Measurements from ENCODE around the gene BPIFB3. TPM values are rescaled to one million over a fixed set of nuclear protein-coding genes. Genes with fewer than 3 reads are reported as not detected.

The BPIFB3 gene
- total and polyA plus RNA-seq, 12 donors = not detected

GRCh38 chr20:33027769-33028751 is 25.6 kb upstream of the BPIFB3 start:
- H3K9me3 ChIP-seq (replicated peaks in 1 of 3) = no peaks in the 10 kb centered on the region
- no peak overlapping the region for H3K27ac ChIP-seq
- H3K36me3 ChIP-seq (replicated peaks in 1 of 2) = no peaks in the 10 kb centered on the region
- WGBS, 4 donors = 61 to 92% (median 75%) methylated on average over 5 to 12 of the region's 12 CpGs
- H3K27me3 ChIP-seq = no peaks in the 10 kb centered on the region
- no peaks in the 10 kb centered on the region for H3K4me1 ChIP-seq (replicated peaks in 1 of 2)
- H3K4me3 ChIP-seq = no peak overlapping the region
- DNase-seq = no peak
- intact Hi-C loops (cut with DNase I) = no loop called here
- TF ChIP-seq POLR2A (IDR thresholded peaks at IDR 0.05) (no peak), CTCF (IDR thresholded peaks at IDR 0.05) (no peak)

GRCh38 chr20:33028875-33029274 is 24.8 kb upstream of the BPIFB3 start:
- H3K36me3 ChIP-seq (replicated peaks in 1 of 2) = no peaks in the 10 kb centered on the region
- intact Hi-C loops (cut with DNase I) = no loop called here
- H3K9me3 ChIP-seq (replicated peaks in 1 of 3) = no peaks in the 10 kb centered on the region
- DNase-seq = no peak
- H3K4me3 ChIP-seq = no peak overlapping the region
- TF ChIP-seq POLR2A (IDR thresholded peaks at IDR 0.05) (no peak), CTCF (IDR thresholded peaks at IDR 0.05) (no peak)
- no peak overlapping the region for H3K27ac ChIP-seq
- no peaks in the 10 kb centered on the region for H3K27me3 ChIP-seq
- WGBS, 4 donors = 61 to 83% (median 68%) methylated on average over 7 of the region's 7 CpGs
- no peaks in the 10 kb centered on the region for H3K4me1 ChIP-seq (replicated peaks in 1 of 2)

DNA sequence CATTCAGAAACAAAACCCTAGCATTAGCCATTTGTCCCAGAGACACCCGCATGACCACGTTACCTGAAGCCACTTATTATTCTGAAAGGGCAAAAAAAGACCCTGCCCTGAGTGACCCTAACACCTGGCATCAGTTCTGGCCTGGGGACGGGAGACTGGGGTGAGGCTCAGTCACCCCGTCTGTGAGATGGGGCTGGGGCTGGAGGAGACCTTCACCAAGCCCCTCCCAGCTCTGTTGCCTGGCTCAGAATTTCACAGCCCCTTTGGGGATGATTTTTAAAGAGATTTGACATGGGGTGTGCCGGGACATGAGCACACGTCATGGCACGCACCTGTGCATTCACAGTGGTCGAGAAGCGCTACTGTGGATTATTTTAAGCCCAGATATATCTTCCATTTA is 23.6 kb upstream of the BPIFB3 start:
- intact Hi-C loops (cut with DNase I) = no loop called here
- H3K27ac ChIP-seq = no peak overlapping the region
- no peaks in the 10 kb centered on the region for H3K36me3 ChIP-seq (replicated peaks in 1 of 2)
- H3K9me3 ChIP-seq (replicated peaks in 1 of 3) = no peaks in the 10 kb centered on the region
- 68 to 87% (median 84%) methylated on average over 7 to 9 of the region's 9 CpGs for WGBS, 4 donors
- no peak overlapping the region for H3K4me3 ChIP-seq
- TF ChIP-seq POLR2A (IDR thresholded peaks at IDR 0.05) = no peak
- no peak for TF ChIP-seq CTCF (IDR thresholded peaks at IDR 0.05)
- no peaks in the 10 kb centered on the region for H3K27me3 ChIP-seq
- DNase-seq = no peak
- H3K4me1 ChIP-seq (replicated peaks in 1 of 2) = no peaks in the 10 kb centered on the region

DNA sequence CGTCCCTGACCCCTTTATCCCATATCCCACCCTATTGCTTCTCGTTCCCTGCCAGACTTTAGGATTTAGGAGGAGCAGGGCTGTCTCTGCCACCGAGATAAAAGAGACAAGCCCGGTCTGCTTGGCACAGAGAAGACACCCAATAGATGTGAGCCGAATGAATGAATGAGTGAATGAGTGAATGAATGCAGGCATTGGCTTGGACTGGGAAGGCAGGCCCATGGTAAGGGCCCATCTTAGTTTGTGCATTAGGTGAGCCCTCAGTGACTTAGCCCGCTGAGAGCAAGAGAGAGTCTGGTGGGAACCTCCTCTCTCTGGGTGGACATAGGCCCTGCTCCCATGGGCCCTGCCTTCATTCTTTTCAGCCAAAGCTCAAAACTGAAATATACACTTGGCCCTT is 23.1 kb upstream of the BPIFB3 start:
- no peaks in the 10 kb centered on the region for H3K27me3 ChIP-seq
- H3K36me3 ChIP-seq (replicated peaks in 1 of 2) = no peaks in the 10 kb centered on the region
- intact Hi-C loops (cut with DNase I) = no loop called here
- H3K4me3 ChIP-seq = no peak overlapping the region
- no peak overlapping the region for H3K27ac ChIP-seq
- no peak for DNase-seq
- TF ChIP-seq POLR2A (IDR thresholded peaks at IDR 0.05) (no peak), CTCF (IDR thresholded peaks at IDR 0.05) (no peak)
- no peaks in the 10 kb centered on the region for H3K4me1 ChIP-seq (replicated peaks in 1 of 2)
- 74 to 84% (median 80%) methylated on average over 6 of the region's 6 CpGs for WGBS, 4 donors
- no peaks in the 10 kb centered on the region for H3K9me3 ChIP-seq (replicated peaks in 1 of 3)

Data from adrenal gland (tissue), 12 donors.